GM18867 (cell line): ENCODE data around the gene PNPLA1.

Experiments
- ATAC-seq: cut with Tn5 transposase; IDR thresholded peaks from one replicate; pipeline ENCODE4 v1.9.1; 2021; ENCODE audit warnings: mild to moderate bottlenecking, moderate library complexity; ENCODE audit not compliant: unreplicated experiment

PNPLA1 gene

DNA sequence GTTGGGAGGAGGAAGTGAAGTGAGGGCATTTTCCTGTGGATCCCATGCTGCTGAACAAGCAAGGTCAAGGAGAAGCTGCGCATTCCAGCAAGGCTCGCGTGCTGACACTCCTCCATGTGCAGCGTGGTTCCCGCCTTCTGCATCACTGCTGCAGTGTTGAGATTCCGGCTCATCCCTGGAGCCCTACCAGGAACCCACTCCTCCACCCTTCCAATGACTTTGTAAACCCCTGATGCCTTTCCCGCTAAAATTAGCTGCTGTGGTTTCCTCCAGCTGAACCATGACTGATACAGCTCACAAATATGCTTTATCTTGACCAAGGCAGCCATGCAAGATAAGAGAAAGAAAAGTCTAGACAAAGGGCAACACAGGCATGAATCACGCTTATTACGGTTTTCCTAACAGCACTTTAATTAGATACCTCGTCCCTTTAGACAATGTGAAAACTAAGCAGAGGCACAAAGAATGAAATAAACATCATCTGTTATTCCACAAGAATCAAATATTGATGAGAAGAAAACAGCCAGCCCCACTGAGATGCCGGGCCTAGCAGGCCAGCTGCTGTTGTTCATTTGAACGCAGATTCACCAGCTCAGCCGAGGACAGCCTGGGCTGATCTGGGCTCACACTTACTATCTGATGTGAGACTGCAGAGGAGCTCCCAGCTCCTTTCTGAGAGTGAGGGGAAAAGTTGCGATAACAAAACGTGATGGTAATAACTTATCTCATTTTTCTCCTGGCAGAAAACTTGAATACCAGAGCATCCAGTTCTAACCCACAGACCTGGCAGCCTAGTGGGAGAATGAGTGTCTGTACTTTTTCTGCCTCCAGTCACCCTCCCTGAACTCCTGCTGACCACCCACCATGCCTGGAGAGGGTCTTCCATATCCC lies 81.1 kb downstream of the PNPLA1 start:
- ATAC-seq, result no peak

DNA sequence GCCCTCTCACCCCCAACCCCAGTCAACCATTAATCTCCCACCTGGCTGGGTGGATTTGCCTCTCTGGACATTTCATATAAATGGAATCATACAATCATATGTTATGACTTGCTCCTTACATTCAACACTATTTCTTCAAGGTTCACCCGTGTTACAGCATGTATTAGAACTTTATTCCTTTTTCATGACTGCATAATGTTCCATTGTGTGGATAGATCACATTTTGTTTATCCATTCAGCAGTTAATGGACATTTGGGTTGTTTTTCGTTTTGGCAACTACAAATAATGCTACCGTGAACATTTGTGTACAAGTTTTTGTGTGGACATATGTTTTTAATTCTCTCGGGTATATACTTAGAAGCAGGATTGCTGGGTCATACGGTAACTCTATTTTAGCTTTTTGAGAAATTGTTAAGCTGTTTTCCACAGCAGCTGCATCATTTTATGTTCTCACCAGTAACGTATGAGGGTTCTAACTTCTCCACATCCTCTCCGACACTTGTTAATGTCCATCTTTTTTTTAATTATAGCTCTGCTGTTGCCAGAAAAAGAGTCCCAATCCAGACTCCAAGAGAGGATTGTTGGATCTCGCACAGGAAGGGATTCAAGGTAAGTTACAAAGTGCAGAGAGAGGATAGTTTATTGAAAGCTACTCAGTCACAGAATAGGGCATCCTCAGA lies 82.8 kb downstream of the PNPLA1 start:
- no peak for ATAC-seq

DNA sequence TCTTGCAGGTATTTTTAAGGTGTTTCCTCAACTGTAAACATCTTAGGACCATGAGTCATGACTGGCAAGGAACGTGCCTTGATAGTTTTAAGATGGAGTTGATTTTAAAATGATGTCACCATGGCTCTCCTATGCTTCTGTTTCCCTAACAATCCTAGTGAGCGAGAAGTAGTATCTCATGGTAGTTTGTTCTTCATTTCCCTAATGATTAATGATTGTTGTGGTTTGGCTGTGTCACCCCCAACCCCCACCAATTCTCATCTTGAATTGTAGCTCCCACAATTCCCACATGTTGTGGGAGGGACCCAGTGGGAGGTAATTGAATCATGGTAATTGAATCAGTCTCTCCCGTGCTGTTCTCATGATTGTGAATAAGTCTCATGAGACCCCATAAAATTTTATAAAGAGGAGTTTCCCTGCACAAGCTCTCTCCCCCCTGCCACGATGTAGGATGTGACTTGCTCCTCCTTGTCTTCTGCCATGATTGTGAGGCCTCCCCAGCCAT lies 83.6 kb downstream of the PNPLA1 start:
- no peak for ATAC-seq

DNA sequence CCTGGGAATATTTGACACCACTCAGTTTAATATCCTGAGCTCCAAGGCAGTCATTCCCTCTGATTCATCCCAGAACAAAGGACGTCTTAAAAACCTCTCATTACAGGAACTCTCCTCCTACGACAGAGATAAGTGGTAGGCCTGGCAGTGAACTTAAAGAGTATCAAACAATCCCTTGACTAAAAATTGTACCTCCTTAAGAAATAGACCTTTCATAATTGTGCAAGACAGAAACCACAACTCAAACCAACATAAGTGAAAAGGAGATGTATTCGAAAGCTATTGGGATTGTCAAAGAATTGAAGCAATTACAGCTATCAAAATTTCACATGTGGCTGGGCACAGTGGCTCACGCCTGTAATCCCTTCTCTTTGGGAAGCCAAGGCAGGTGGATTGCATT lies 86.0 kb downstream of the PNPLA1 start:
- no peak for ATAC-seq

DNA sequence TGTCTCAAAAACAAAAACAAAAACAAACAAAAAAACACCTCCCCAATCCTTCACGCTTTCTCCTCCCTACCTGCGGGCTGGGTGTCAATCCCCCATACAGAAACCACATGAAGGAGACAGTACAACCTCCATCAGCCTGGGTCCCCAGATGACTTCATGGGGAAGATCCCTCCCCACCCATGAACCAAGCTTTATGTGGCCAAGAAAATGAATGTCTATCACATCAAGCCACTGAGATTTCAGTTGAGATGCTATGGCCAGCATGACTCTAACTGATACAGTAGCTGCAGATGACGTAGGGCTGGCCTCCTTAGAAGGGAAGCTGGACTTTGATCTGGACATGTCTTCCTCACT lies 88.0 kb downstream of the PNPLA1 start:
- ATAC-seq, result peak; percentile 41
